NAMALWA (cell line): ENCODE measurements around the gene ZNF865.

Experiments used
- DNase-seq: peaks from one replicate; pipeline ENCODE4 v3.0.0-alpha.2; 2015; ENCODE audit warnings: low spot score

Gene ZNF865

GRCh38 chr19:55605207-55605636 lies 225 bp upstream of the ZNF865 start:
- peak; percentile 98 for DNase-seq

- no peak for DNase-seq
These were observed 982 bp downstream of the ZNF865 start for GRCh38 chr19:55606471-55606787.

DNA sequence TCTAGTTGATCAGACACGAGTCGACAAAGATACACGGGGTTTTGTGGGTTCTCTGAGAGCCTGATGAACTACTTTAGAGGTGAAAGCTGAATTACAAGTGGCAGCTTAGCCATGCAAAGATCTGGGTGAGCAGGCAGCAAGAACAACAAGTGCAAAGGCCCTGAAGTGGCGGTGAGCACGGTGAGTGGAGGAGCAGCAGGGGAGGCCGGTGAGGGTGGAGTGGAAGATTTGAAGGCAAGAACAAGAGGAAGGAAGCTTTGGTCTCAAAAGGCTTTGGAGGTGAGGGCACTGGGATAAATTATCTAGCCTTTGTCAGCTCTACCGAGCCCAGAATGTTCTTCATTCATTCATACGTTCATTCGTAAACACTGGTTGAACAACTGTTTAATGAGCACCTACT lies 1.4 kb downstream of the ZNF865 start:
- no peak for DNase-seq

GRCh38 chr19:55609326-55609725 lies 3.9 kb downstream of the ZNF865 start:
- DNase-seq, result no peak

GRCh38 chr19:55611300-55611982 lies 6.0 kb downstream of the ZNF865 start:
- no peak for DNase-seq

DNA sequence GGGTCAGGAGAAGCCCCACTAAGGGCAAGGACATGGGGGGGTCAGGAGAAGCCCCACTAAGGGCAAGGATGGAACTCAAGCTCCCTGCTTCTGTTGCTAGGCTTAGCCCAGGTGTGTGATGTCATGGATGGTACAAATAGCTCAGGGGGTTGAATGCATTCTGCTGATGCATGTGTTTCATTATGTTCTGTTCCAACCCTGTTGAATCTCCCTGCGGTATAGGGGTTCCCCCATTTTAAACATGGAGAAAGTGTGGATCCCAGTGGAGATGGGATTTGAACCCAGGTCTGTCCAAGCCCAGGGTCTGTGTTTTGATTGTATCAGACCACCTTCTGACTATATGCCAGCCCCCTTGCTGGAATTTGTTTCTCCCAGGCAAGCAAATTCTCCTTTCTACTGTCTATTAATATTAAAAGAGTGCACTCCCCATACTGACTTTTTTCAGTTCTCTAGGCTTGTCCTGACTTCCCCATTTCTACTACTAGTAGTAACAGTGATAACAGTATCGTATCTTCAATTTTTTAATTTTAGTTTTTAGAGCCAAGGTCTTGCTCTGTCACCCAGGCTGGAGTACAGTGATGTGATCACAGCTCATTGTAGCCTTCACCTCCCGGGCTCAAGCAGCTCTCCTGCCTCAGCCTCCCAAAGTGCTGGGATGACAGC lies 6.7 kb downstream of the ZNF865 start:
- DNase-seq, result no peak

DNA sequence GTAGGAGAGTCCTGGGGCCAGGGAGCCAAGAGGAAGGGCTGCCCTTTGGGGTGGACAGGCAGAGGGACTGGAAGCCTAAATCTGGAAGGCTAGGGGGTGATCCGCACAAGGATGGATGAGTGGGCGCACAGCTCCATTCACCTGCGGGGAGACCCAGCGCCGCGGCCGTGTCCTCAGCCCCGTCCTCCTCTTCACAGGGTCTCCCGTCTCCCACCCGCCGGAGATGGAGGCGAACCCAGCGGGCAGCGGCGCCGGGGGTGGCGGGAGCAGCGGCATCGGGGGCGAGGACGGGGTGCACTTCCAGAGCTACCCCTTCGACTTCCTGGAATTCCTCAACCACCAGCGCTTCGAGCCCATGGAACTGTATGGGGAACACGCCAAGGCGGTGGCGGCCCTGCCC lies 7.9 kb downstream of the ZNF865 start:
- no peak for DNase-seq

DNA sequence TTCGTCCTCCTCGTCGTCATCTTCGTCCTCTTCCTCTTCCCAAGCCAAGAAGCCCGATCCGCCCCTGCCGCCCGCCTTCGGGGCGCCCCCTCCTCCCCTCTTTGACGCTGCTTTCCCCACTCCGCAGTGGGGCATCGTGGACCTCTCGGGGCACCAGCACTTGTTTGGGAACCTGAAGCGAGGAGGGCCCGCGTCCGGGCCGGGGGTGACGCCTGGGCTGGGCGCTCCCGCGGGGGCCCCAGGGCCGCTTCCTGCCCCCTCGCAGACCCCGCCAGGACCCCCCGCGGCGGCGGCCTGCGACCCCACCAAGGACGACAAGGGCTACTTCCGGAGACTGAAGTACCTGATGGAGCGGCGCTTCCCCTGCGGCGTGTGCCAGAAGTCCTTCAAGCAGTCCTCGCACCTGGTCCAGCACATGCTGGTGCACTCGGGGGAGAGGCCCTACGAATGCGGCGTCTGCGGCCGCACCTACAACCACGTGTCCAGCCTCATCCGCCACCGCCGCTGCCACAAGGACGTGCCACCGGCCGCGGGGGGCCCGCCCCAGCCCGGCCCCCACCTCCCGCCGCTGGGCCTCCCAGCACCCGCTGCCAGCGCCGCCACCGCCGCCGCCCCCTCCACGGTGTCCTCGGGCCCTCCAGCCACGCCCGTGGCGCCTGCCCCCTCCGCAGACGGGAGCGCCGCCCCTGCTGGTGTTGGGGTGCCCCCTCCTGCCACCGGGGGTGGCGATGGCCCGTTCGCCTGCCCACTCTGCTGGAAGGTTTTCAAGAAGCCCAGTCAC lies 8.7 kb downstream of the ZNF865 start:
- no peak for DNase-seq

GRCh38 chr19:55614711-55615542 lies 9.5 kb downstream of the ZNF865 start:
- no peak for DNase-seq

DNA sequence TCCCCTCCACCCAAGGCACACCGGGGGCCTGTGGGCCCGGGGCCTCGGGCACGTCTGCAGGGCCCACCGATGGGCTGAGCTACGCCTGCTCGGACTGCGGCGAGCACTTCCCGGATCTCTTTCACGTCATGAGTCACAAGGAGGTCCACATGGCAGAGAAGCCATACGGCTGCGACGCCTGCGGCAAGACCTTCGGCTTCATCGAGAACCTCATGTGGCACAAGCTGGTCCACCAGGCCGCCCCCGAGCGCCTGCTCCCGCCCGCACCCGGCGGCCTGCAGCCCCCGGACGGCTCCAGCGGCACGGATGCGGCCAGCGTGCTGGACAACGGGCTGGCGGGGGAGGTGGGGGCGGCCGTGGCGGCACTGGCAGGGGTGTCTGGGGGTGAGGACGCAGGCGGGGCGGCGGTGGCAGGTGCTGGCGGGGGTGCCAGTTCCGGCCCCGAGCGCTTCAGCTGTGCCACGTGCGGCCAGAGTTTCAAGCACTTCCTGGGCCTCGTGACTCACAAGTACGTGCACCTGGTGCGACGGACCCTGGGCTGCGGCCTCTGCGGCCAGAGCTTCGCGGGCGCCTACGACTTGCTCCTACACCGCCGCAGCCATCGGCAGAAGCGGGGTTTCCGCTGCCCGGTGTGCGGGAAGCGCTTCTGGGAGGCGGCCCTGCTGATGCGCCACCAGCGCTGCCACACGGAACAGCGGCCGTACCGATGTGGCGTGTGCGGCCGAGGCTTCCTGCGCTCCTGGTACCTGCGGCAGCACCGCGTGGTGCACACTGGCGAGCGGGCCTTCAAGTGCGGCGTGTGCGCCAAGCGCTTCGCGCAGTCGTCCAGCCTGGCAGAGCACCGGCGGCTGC lies 10.3 kb downstream of the ZNF865 start:
- no peak for DNase-seq

DNA sequence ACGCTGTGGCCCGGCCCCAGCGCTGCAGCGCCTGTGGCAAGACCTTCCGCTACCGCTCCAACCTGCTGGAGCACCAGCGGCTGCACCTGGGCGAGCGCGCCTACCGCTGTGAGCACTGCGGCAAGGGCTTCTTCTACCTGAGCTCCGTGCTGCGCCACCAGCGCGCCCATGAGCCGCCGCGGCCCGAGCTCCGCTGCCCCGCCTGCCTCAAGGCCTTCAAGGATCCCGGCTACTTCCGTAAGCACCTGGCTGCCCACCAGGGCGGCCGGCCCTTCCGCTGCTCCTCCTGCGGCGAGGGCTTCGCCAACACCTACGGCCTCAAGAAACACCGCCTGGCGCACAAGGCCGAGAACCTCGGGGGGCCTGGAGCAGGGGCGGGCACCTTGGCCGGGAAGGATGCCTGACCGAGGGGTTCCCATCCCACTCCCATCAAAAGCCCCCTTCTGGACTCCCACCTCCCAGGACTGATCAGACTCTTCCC lies 11.0 kb downstream of the ZNF865 start:
- no peak for DNase-seq

DNA sequence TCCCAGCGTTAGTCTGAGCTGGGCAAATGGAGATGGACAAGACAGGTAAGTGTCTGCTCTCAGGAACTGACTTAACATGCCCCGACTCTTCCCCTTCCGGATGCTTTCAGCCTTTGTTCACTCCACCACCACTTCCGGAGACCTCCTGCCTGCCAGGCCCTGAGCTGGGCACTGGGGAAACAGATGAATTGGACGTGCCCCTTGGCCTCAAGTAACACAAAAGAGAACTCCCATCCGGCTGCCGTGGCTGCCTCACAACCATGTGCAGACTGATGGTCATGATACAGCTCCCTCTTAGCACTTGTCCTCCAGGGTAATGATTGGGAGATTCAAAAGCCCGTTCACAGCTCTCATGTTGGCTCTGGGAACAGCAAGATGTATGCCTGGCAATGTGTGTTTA lies 12.0 kb downstream of the ZNF865 start:
- no peak for DNase-seq

DNA sequence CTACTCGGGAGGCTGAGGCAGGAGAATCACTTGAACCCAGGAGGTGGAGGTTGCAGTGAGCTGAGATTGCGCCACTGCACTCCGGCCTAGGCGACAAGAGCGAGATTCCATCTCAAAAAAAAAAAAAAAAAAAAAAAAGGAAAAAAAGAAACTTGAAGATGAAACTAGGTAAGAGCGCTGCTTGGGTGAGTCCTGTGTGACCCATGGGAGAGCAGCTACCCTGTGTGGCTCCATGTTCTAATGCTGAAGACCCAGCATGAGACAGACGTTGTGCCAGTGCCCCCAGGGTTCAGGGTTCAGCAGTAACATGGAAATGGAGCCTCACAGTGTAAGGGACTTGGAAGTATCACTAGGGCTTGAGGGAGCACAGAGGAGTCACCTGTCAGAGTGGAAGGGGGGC lies 13.0 kb downstream of the ZNF865 start:
- no peak for DNase-seq

DNA sequence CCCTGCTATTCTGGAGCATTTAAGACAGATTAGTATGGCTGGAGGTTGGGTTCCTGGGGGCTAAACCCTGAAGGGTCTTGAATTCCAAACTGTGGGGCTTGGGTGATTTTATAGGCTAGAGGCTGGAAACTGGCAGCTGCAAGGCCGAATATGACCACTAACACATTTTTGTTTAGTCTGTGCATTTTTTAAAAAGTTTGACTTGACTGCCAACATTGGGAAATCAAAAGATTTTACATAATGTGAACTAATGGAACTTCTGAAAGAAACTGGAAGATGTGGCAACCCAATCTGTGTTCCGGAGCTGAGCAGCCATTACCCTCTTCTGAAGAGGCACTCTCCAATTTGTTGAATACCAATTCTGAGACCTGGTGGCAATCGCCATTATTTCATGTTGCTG lies 13.8 kb downstream of the ZNF865 start:
- DNase-seq, result no peak

GRCh38 chr19:55620410-55621204 lies 15.2 kb downstream of the ZNF865 start:
- no peak for DNase-seq

DNA sequence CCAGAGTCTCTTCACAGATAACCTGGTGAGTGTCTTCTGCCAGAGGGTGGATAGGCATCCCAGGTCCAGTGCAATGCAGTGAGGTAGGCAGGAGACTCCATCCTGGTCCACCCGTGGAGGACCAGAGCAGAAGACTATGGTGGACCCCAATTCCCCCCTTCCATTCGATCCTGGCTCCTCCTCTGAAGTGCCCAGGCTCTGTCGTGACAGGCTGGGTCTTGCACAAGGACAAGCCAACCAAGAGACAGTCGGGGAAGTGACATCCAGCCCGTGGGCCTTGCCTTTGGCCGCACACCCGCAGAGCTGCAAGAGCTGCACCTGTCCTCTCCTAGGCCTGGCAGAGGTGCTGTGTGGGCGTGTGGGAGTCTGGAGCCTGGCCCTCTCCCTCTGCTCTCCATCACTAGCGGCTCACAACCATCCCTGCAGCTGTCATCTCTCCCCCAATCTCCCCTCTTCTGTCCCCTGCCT lies 15.8 kb downstream of the ZNF865 start:
- DNase-seq, result no peak

DNA sequence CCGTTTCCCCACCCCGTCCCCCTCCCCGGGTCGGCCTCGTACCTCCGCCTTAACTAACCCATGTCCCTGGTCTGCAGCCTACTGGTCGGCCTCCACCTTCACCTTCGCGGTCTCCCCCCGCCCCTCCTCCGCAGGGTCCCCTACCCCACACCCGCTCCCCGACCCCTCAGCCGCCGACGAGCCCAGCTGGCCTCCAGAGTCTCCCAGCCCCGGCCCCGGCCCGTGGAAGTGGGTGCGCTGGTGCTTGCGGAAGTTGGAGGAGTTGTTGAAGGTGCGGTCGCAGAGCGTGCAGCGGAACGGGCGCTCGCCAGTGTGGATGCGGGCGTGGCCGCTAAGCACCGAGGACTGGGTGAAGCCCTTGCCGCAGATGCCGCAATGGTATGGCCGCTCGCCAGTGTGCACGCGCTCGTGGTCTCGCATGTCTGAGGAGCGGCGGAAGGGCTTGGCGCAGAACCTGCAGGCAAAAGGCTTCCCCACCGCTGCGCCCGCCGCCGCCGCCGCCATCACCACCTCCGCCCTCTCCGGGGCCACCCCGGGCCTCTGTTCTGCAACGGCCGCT lies 16.3 kb downstream of the ZNF865 start:
- no peak for DNase-seq

DNA sequence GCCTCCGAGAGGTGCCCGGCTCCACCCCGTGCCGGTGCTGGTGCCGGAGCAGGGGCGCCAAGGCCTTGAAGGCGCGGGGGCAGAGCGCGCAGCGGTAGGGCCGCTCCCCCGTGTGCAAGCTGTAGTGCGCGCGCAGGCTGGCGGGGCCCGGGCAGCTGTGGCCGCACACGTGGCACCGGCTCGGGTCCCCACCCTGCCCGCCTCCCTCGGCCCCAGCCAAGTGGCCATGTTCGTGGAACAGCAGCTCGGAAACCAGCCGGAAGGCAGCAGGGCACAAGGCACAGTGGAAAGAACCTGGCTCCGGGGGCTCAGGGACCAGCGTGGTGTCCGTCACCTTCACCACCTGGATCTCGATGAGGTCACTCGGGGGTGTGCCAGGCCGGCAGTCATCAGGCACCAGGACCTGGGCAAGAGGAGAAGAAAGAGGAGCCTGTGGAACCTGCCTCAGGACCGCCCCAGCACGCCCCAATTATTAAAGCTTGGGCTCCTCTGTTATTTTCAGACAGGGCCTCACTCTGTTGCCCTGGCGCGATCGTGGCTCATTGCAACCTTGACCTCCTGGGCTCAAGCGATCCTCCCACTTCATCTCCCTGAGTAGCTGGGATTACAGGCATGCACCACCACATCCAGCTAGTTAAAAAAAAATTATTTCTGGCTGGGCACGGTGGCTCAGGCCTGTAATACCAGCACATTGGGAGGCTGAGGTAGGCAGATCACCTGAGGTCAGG lies 17.0 kb downstream of the ZNF865 start:
- no peak for DNase-seq

DNA sequence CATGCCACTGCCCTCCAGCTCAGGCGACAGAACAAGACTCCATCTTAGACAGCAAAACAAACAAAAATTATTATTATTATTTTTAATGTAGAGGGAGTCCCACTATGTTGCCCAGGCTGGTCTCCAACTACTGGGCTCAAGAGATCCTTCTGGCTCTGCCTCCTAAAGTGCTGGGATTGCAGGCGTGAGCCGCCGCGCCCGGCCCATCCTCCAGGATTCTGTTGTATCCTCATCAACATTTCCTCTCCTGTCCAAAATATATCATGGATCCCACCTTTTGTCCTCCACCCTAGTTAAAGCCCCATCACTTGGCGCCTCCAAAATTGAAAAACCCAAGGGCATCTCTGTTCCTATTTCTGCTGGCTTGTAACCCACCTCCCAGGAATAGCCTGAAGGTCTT lies 17.7 kb downstream of the ZNF865 start:
- no peak for DNase-seq
